Type B pancreatic cell (in vitro differentiated cells): ENCODE data around the gene CHTF8. TPM values are rescaled to one million over a fixed set of nuclear protein-coding genes. Genes with fewer than 3 reads are reported as not detected.
"Not testable (repeated sequence)": the region's sequence is repeated elsewhere in the genome, so short reads cannot be mapped to it uniquely, and the experiment has no call there.

Experiments used
- DNase-seq: peaks from one replicate; pipeline ENCODE4 v3.0.0; 2021; ENCODE audit warnings: mixed read lengths; ENCODE audit not compliant: unreplicated experiment; ENCODE audit errors: extremely low spot score
- H3K27ac Mint-ChIP-seq: 2 replicates; pipeline ENCODE4 v1.8.0; 2021; ENCODE audit warnings: mild to moderate bottlenecking, mixed read lengths
- H3K27me3 Mint-ChIP-seq: 2 replicates; pipeline ENCODE4 v1.8.0; 2021; ENCODE audit warnings: mixed read lengths
- H3K36me3 Mint-ChIP-seq: 2 replicates; pipeline ENCODE4 v1.8.0; 2021; ENCODE audit warnings: mixed read lengths
- H3K4me1 Mint-ChIP-seq: one replicate; pipeline ENCODE4 v1.8.0; 2021; ENCODE audit warnings: mixed read lengths; ENCODE audit not compliant: unreplicated experiment
- H3K4me3 Mint-ChIP-seq: 2 replicates; pipeline ENCODE4 v1.8.0; 2021; ENCODE audit warnings: mild to moderate bottlenecking, mixed read lengths
- H3K9me3 Mint-ChIP-seq: 2 replicates; pipeline ENCODE4 v1.8.0; 2021; ENCODE audit warnings: mixed read lengths
- total RNA-seq: library from RNA; stranded (reverse); gene quantifications from 2 replicates; pipeline ENCODE4 v1.2.1, GENCODE V29; 2021; ENCODE audit warnings: low replicate concordance
- TF ChIP-seq, protein P1 (sequence below): fragments of 200-600 bp; sonication (generic); conservative IDR thresholded peaks from 2 replicates; pipeline ENCODE4 v1.5.0; 2021; ENCODE audit warnings: antibody characterized with exemption, mild to moderate bottlenecking

The CHTF8 gene
- total RNA-seq, 1 donor from 2014 or later: 131 TPM

- Mint-ChIP-seq H3K9me3 (no peaks in the 10 kb centered on the region), H3K27ac (no peak overlapping the region), H3K4me3 (no peak overlapping the region), H3K27me3 (no peaks in the 10 kb centered on the region), H3K4me1 (peaks cover 5% of the 10 kb centered on the region), H3K36me3 (peaks cover 31% of the 10 kb centered on the region)
- no peak for DNase-seq
- TF ChIP-seq, protein P1, sequence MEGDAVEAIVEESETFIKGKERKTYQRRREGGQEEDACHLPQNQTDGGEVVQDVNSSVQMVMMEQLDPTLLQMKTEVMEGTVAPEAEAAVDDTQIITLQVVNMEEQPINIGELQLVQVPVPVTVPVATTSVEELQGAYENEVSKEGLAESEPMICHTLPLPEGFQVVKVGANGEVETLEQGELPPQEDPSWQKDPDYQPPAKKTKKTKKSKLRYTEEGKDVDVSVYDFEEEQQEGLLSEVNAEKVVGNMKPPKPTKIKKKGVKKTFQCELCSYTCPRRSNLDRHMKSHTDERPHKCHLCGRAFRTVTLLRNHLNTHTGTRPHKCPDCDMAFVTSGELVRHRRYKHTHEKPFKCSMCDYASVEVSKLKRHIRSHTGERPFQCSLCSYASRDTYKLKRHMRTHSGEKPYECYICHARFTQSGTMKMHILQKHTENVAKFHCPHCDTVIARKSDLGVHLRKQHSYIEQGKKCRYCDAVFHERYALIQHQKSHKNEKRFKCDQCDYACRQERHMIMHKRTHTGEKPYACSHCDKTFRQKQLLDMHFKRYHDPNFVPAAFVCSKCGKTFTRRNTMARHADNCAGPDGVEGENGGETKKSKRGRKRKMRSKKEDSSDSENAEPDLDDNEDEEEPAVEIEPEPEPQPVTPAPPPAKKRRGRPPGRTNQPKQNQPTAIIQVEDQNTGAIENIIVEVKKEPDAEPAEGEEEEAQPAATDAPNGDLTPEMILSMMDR: no peak
Observed at GRCh38 chr16:69165584-69165983, 33.2 kb upstream of the CHTF8 start.

DNA sequence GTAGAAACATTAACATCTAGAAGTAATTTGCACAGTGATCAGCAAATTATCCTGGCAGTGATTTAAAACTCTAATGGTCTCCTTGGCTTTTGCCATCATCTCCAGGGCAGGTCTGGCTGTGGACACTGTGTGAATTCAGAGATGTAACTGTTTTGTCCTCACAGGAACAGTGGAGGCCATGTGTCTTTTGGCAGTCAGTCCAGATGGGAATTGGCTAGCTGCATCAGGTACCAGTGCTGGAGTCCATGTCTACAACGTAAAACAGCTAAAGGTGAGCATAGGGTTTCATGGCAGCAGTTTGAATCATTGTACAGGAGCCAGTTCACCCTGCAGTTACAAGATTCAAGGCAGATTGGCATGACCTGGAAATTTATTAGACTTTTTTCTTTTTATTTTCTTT is 27.8 kb upstream of the CHTF8 start:
- Mint-ChIP-seq H3K4me3 (no peak overlapping the region), H3K36me3 (peaks cover 42% of the 10 kb centered on the region), H3K4me1 (no peaks in the 10 kb centered on the region)

GRCh38 chr16:69157196-69157595 is 24.8 kb upstream of the CHTF8 start:
- TF ChIP-seq, protein P1: no peak
- no peak for DNase-seq
- no peaks in the 10 kb centered on the region for H3K4me1 Mint-ChIP-seq
- no peak overlapping the region for H3K27ac Mint-ChIP-seq
- H3K27me3 Mint-ChIP-seq: no peaks in the 10 kb centered on the region
- H3K4me3 Mint-ChIP-seq: no peak overlapping the region
- H3K36me3 Mint-ChIP-seq: peaks cover 46% of the 10 kb centered on the region
- H3K9me3 Mint-ChIP-seq: no peaks in the 10 kb centered on the region

More for the DNA sequence above, 27.8 kb upstream of the CHTF8 start:
- Mint-ChIP-seq H3K9me3 (no peaks in the 10 kb centered on the region), H3K27me3 (no peaks in the 10 kb centered on the region), H3K27ac (no peak overlapping the region)
- DNase-seq: no peak
- TF ChIP-seq, protein P1: no peak

- no peak overlapping the region for H3K4me3 Mint-ChIP-seq
- no peaks in the 10 kb centered on the region for H3K9me3 Mint-ChIP-seq
- no peaks in the 10 kb centered on the region for H3K4me1 Mint-ChIP-seq
- peaks cover 27% of the 10 kb centered on the region for H3K36me3 Mint-ChIP-seq
- no peaks in the 10 kb centered on the region for H3K27me3 Mint-ChIP-seq
- H3K27ac Mint-ChIP-seq: peak overlapping the region; percentile 12
- no peak for DNase-seq
- TF ChIP-seq, protein P1: peak; percentile 88
Observed at GRCh38 chr16:69150146-69150865, 17.9 kb upstream of the CHTF8 start.

GRCh38 chr16:69149621-69150020 is 17.2 kb upstream of the CHTF8 start:
- not testable (repeated sequence) for H3K9me3 Mint-ChIP-seq, H3K27ac Mint-ChIP-seq, H3K4me1 Mint-ChIP-seq, H3K27me3 Mint-ChIP-seq, DNase-seq, H3K4me3 Mint-ChIP-seq
- H3K36me3 Mint-ChIP-seq: peaks cover 24% of the 10 kb centered on the region

- Mint-ChIP-seq H3K27me3 (no peaks in the 10 kb centered on the region), H3K9me3 (no peaks in the 10 kb centered on the region), H3K27ac (no peak overlapping the region), H3K36me3 (peaks cover 31% of the 10 kb centered on the region), H3K4me1 (no peaks in the 10 kb centered on the region), H3K4me3 (no peak overlapping the region)
- no peak for DNase-seq
- TF ChIP-seq, protein P1: no peak
Observed at GRCh38 chr16:69145658-69146057, 13.3 kb upstream of the CHTF8 start.
